ENCODE measurements around the gene ZNF420.
"Not testable (repeated sequence)": the region's sequence is repeated elsewhere in the genome, so short reads cannot be mapped to it uniquely, and the experiment has no call there.

The ZNF420 gene

DNA sequence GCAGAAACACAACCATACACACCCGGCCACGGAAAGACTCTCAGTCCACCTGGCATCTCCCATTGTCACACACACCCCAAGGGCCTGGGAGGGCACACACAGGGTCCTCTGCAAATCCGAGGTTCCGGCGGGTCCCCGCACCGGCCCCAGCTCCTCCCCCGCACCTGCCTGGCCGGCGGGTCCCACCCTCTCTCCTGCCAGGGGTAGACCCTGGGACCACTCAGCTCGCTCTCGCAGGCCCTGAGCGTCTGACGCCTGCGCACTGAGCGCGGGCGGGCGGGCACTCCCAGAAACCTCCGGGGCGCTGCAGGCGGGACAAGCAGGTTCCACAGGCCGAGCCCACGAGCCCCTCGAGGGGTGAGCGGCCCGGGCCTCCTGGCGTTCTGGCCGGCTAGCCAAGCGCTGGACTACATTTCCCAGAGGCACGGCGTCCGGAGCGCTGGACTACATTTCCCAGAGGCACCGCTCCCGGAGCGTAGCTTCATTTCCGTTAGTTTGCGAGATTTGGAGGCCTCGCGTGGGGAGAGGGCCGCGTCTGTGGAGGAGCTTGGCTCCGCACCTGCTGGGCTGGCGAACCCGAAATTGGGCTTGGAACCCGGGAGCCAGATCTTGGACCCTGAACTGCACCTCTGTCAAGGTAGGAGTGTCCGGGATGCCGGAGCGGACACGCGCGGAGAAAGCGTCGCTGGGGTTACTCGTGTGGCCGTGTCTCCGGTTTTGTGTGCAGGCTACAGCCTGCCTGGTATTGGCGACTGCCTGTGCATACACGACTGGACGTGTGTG is at the start of gene ZNF420:
Gene ZNF420 (plus strand): TSS at position 500 of the 783 bp plus-strand sequence. CDS start 10,686 bp downstream, outside the sequence.
- peak within 1 kb of the TSS; percentile 95 for H3K4me3 ChIP-seq (ENCODE audit: low read depth, low read length)
- TF ChIP-seq, protein P1, sequence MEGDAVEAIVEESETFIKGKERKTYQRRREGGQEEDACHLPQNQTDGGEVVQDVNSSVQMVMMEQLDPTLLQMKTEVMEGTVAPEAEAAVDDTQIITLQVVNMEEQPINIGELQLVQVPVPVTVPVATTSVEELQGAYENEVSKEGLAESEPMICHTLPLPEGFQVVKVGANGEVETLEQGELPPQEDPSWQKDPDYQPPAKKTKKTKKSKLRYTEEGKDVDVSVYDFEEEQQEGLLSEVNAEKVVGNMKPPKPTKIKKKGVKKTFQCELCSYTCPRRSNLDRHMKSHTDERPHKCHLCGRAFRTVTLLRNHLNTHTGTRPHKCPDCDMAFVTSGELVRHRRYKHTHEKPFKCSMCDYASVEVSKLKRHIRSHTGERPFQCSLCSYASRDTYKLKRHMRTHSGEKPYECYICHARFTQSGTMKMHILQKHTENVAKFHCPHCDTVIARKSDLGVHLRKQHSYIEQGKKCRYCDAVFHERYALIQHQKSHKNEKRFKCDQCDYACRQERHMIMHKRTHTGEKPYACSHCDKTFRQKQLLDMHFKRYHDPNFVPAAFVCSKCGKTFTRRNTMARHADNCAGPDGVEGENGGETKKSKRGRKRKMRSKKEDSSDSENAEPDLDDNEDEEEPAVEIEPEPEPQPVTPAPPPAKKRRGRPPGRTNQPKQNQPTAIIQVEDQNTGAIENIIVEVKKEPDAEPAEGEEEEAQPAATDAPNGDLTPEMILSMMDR (IDR thresholded peaks at IDR 0.05; ENCODE audit: insufficient read depth, low read length, missing control alignments), result no peak
- DNase-seq (ENCODE audit: low read depth, low spot score), result peak; percentile 58
- ChIA-PET POLR2A (no interaction called here), CTCF (no interaction called here)

DNA sequence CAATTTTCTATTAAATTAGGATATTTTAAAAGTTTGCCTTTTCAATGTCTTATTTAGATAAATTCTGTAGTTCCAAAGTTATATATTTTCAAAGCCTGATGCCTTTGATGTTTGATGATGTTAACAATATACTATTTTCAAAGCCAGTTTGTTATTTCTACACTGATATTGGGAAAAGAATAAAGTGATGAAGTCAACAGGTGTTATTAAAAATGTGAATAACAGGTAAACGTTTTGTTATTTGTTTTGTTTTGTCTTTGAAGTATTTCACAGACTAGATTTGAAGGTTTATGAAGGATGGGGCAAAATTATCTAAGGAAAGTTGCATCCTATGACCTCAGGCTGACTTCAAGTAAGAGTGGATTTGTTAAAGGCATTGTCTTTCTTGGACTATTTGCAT is 33.1 kb upstream of the ZNF420 start:
- ChIA-PET CTCF (no interaction called here), POLR2A (no interaction called here)
- TF ChIP-seq, protein P1 (IDR thresholded peaks at IDR 0.05; ENCODE audit: insufficient read depth, low read length, missing control alignments), result no peak

DNA sequence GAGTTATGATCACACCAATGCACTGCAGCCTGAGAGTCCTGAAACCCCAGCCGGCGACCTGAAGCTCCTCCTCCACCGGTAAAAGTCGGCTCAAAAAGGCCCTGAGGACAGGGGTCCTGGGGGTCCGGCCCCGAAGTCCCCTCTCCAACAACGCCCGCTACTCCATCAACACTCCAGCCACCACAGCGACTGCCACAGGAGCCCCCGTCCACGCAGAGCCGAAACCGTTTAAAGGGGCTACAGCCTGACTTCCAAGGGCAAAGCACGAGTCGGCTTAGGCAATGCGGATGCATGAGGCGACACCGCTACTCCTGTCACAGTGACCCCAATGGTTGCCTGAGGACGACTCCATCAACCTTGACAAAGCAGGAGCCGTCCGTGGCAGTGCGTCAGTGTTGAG is 22.9 kb upstream of the ZNF420 start:
- H3K4me3 ChIP-seq (ENCODE audit: low read depth, low read length), result no peak overlapping the region
- ChIA-PET CTCF (no interaction called here), POLR2A (no interaction called here)
- no peak for DNase-seq (ENCODE audit: low read depth, low spot score)
- TF ChIP-seq, protein P1 (IDR thresholded peaks at IDR 0.05; ENCODE audit: insufficient read depth, low read length, missing control alignments), result no peak

More for the DNA sequence above, 33.1 kb upstream of the ZNF420 start:
- no peak overlapping the region for H3K4me3 ChIP-seq (ENCODE audit: low read depth, low read length)
- DNase-seq (ENCODE audit: low read depth, low spot score), result no peak

DNA sequence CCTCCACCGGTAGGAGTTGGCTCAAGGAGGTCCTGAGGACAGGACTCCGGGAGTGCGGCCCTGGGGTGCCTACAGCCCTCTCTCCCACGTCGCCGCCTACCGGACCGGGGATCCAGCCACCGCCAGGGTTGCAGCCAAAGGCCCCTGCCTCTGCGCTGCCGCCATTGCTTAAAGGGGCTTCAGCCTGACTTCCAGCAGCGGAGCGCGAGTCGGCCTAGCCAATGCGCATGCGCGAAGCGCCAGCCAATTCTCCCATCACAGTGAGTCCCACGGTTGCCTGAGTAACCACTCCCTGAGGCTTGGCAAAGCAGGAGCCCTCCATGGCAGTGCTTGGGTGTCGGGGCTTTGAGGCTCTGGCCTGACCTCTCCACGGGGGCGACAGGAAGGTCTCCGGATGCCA is 21.5 kb upstream of the ZNF420 start:
- CTCF ChIA-PET, result no interaction called here
- H3K4me3 ChIP-seq (ENCODE audit: low read depth, low read length), result no peak overlapping the region

DNA sequence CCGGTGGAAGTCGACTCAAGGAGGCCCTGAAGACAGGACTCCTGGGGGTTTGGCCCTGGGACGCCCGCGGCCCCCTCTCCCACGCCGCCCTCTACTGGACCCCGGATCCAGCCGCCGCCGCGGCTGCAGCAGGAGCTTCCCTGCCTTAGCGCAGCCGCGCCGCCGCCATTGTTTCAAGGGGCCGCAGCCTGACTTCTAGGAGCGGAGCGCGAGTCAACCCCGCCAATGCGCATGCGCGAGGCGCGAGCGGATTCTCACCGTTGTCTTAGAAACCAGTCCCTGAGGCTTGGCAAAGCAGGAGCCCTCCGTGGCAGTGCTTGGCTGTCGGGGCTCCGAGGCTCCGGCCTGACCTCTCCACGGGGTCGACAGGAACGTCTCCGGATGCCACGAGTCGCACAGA is 19.1 kb upstream of the ZNF420 start:
- ChIA-PET CTCF (no interaction called here), POLR2A (no interaction called here)
- TF ChIP-seq, protein P1 (IDR thresholded peaks at IDR 0.05; ENCODE audit: insufficient read depth, low read length, missing control alignments), result no peak

More for the DNA sequence above, 21.5 kb upstream of the ZNF420 start:
- POLR2A ChIA-PET, result no interaction called here
- TF ChIP-seq, protein P1 (IDR thresholded peaks at IDR 0.05; ENCODE audit: insufficient read depth, low read length, missing control alignments), result no peak
- DNase-seq (ENCODE audit: low read depth, low spot score), result no peak

DNA sequence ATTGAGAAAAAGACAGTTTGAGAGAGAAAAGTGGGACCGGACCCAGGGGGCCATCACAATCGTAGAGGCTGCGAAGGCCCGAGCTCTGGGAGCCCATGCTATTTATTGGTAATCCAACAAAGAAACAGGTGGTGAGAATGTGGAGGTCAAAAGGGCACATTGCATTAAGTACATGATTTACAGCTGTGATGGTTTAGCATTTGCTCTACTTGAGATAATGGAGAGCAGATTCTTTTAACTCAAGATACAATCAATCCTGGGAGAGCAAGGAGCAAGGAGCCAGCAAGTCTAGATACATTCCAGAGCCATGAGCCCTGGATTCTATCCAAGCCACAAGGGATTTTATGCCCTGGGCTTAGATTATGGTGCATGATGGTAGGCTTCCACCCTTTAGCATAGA is 13.3 kb upstream of the ZNF420 start:
- POLR2A ChIA-PET; CTCF ChIA-PET; H3K4me3 ChIP-seq (ENCODE audit: low read depth, low read length); DNase-seq (ENCODE audit: low read depth, low spot score): not testable (repeated sequence)

More for the DNA sequence above, 19.1 kb upstream of the ZNF420 start:
- DNase-seq (ENCODE audit: low read depth, low spot score), result no peak
- H3K4me3 ChIP-seq (ENCODE audit: low read depth, low read length), result no peak overlapping the region

DNA sequence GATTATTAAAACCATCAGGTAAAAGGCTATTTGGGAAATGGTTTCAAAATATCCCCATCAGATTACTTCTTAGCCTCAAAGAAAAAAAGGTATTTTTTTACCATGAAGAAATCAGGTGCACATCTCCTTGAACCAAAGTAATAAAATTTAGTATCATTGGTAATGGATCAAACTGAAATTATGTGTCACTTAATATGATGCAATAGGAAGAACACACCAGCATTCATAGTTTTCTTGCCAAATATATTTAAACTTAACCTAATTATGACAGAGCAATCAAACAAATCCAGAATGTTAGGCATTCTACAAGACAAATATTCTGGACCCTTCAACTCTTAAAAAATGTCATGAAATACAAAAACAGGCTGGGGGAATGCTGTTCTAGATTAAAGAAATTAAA is 4.1 kb upstream of the ZNF420 start:
- TF ChIP-seq, protein P1 (IDR thresholded peaks at IDR 0.05; ENCODE audit: insufficient read depth, low read length, missing control alignments), result no peak
- no peak for DNase-seq (ENCODE audit: low read depth, low spot score)
- ChIA-PET CTCF (no interaction called here), POLR2A (no interaction called here)
- H3K4me3 ChIP-seq (ENCODE audit: low read depth, low read length), result no peak overlapping the region

Data from AG04449 (cell line).